Esophagus (tissue), 2 donors: ENCODE measurements around the gene NPR3. TPM values are rescaled to one million over a fixed set of nuclear protein-coding genes. Genes with fewer than 3 reads are reported as not detected.

Source experiments
- H3K27ac ChIP-seq, 2 donors: one replicate each; pipeline ENCODE4 v1.5.1; 2013; ENCODE audit warnings: low read depth in 2 of 2, mild to moderate bottlenecking in 2 of 2, inconsistent platforms in 1 of 2, low read length in 1 of 2, moderate library complexity in 1 of 2
- H3K27me3 ChIP-seq, 2 donors: one replicate each; pipeline ENCODE4 v1.6.1; 2013; ENCODE audit warnings: low read length in 2 of 2, control low read depth in 1 of 2, mild to moderate bottlenecking in 1 of 2; ENCODE audit not compliant: insufficient read depth in 2 of 2, control insufficient read depth in 1 of 2
- H3K36me3 ChIP-seq, 2 donors: one replicate each; pipeline ENCODE4 v1.6.1; 2013; ENCODE audit warnings: low read length in 1 of 2; ENCODE audit not compliant: control insufficient read depth in 2 of 2, insufficient read depth in 2 of 2
- H3K4me1 ChIP-seq, 2 donors: one replicate each; pipeline ENCODE4 v1.6.1; 2013; ENCODE audit warnings: low read length in 1 of 2; ENCODE audit not compliant: control insufficient read depth in 2 of 2, insufficient read depth in 2 of 2
- H3K4me3 ChIP-seq, 2 donors: one replicate each; pipeline ENCODE4 v1.5.1; 2013; ENCODE audit warnings: low read length in 2 of 2, mild to moderate bottlenecking in 2 of 2, low read depth in 1 of 2, moderate library complexity in 1 of 2
- H3K9me3 ChIP-seq, 2 donors: one replicate each; pipeline ENCODE4 v1.6.1; 2013; ENCODE audit warnings: mild to moderate bottlenecking in 2 of 2, low read depth in 1 of 2, low read length in 1 of 2, moderate library complexity in 1 of 2; ENCODE audit not compliant: control insufficient read depth in 2 of 2, insufficient read depth in 1 of 2
- WGBS, 2 donors: extraction: QIAGEN DNeasy Blood & Tissue Kit; methylation state at CpG; one replicate each; pipeline ENCODE4 v1.1.7; 2013; 5-methylcytosine and 5-hydroxymethylcytosine counted together
- polyA plus RNA-seq, 2 donors: library from polyadenylated mRNA; stranded (reverse); fragments of 200-250 nt; gene quantifications; one replicate each; pipeline ENCODE4 v1.2.3, GENCODE V29; 2013
- donor health status: healthy with polysubstance abuse.
- donor health status: Bipolar disorder and iron deficiency.

The NPR3 gene
- polyA plus RNA-seq, 2 donors, result 2.8 to 5.7 TPM

DNA sequence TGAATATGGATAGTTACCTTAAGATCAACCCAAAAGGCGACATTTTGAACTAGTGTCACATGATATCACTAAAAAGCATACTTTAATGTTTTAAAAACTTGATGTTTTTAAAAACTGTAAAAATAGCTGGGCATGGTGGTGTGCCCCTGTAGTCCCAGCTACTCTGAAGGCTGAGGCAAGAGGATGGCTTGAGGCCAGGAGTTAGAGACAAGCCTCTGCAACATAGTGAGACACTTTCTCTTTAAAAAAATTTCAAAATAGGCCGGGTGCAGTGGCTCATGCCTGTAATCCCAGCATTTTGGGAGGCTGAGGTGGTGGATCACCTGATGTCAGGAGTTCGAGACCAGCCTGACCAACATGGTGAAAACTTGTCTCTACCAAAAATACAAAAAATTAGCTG lies 129.5 kb downstream of the NPR3 start:
- Histone ChIP-seq H3K4me1 (peaks cover 2 to 8% of the 10 kb centered on the region in 2 donors), H3K9me3 (no peaks in the 10 kb centered on the region), H3K27me3 (no peaks in the 10 kb centered on the region), H3K4me3 (no peak overlapping the region), H3K36me3 (no peaks in the 10 kb centered on the region), H3K27ac (no peak overlapping the region)
- WGBS, 2 donors, result 70 to 74% methylated on average over 3 of the region's 3 CpGs

Other genes with a start within 250 kb of the NPR3 start
- gene SUB1, start 125.8 kb upstream of the NPR3 start, polyA plus RNA-seq, result 100 to 1,000 TPM; 106 to 145 TPM